BLaER1 (cell line): Measurements from ENCODE around the gene MAP2K6.
A peak's percentile ranks its signal among the peaks of the same experiment; 100 is the strongest.

Experiments used
- H3K27ac ChIP-seq: shearing (Covaris generic); formaldehyde crosslinking; 2 replicates; pipeline ENCODE4 v1.8.1; 2022
- H3K27me3 ChIP-seq: shearing (Covaris generic); formaldehyde crosslinking; 2 replicates; pipeline ENCODE4 v1.8.1; 2022
- H3K36me3 ChIP-seq: shearing (Covaris generic); formaldehyde crosslinking; 2 replicates; pipeline ENCODE4 v1.8.1; 2022
- H3K4me1 ChIP-seq: shearing (Covaris generic); formaldehyde crosslinking; 2 replicates; pipeline ENCODE4 v1.8.1; 2022
- H3K4me2 ChIP-seq: shearing (Covaris generic); formaldehyde crosslinking; 2 replicates; pipeline ENCODE4 v1.8.1; 2022
- H3K4me3 ChIP-seq: shearing (Covaris generic); formaldehyde crosslinking; 2 replicates; pipeline ENCODE4 v1.8.1; 2022
- H3K9ac ChIP-seq: shearing (Covaris generic); formaldehyde crosslinking; 2 replicates; pipeline ENCODE4 v1.8.1; 2022
- H3K9me3 ChIP-seq: shearing (Covaris generic); formaldehyde crosslinking; 2 replicates; pipeline ENCODE4 v1.8.1; 2022
- H4K20me1 ChIP-seq: shearing (Covaris generic); formaldehyde crosslinking; 2 replicates; pipeline ENCODE4 v1.8.1; 2022
- Cebpa-rat ChIP-seq: shearing (Covaris generic); IDR thresholded peaks from 2 replicates; pipeline ENCODE4 v1.8.1; 2022

The MAP2K6 gene

DNA sequence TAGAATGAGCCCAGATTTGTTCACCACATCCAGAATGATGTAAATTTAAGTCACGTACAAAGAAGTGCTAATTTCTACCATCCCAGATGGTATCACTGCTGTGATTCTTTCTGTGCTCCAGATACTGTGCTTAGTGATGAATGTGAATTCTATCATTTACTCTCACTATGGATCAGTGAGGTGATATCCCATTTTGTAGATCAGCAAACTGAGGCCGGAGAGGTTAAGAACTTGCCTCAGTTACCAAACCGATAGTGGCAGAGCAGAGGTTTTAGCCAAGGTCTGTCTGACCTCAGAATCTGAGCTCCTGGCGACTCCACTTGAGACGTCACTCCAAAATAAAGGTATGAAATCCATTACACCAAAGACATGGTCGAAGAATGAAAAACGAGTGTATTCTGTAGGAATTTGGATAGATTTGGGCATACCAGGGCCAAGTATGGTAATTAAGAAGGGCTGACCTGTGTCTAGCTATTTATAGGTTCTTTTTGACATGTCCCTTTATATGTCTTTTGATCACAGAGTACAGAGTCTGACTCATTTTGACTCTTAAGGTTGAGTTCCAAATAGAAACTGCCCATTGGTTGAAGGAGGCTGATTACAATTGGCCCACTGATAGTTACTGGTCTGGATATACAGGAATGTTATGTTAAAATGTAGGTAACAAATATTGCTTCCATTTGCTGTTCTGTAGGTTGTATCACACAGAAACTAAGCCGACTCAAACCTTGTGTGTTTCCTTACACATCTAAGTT is 10.0 kb downstream of the MAP2K6 start:
- Histone ChIP-seq H3K9me3 (peaks cover 16% of the 10 kb centered on the region), H3K4me2 (0 out of 2 replicates have a peak overlapping the region, but pooled peaks have one; percentile 61), H3K36me3 (peaks cover 7% of the 10 kb centered on the region; the same call in 1 of the 2 replicates), H3K27ac (no peak overlapping the region), H3K4me1 (peaks cover 24% of the 10 kb centered on the region), H3K9ac (no peak overlapping the region), H3K4me3 (no peak overlapping the region), H3K27me3 (no peaks in the 10 kb centered on the region), H4K20me1 (no peaks in the 10 kb centered on the region)
- TF ChIP-seq Cebpa-rat = no peak

DNA sequence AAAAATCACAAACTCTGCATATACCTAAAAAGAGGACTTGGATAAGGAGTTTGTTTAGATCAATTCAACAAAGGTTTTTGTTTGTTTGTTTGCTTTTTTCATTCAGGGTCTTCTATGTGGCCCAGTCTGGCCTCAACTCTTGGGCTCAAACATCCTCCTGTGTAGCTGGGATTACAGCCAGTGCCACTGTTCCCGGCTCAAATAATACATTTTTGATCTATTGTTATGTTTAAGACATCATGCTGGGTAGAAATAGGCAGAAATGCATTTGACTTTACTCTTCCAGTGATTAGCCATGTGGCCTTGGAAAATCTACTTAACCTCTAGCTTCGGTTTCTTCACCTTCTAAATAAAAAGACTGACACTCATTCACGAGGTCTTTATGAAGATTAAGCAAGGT is 11.5 kb downstream of the MAP2K6 start:
- Histone ChIP-seq H3K27ac (no peak overlapping the region), H3K4me1 (peaks cover 24% of the 10 kb centered on the region), H4K20me1 (no peaks in the 10 kb centered on the region)

DNA sequence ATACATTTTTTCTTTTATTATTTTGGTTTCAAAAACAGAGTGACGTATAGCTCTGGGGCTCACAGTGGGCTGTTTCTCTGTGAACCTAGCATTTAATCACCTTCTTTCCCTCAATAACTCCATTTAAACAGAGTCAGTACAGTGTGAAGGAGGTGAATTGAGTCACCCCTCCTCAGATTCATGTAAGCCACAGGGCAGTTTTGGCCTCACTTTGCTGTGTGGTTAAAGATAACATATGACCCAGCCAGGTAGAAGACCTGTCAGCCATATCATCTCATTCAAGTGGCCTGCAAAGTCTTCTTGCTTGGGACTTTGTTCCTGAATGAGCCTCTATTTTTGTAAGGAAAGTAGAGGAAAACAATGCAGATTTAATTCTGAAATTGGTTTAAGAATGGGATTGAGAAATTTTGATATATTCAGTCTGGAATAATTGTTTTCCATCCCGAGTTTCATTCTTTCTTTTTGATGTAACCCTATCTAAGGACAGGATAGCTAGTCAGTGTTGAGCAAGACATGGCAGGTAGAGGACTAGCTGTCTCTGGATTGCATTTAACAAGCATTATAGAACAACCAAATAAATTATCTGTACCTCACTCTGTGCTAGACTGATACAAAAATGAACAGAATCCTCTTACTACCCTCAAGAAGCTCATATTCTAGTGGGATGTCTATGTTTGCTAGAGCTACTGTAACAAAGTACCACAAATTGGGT is 13.1 kb downstream of the MAP2K6 start:
- no peaks in the 10 kb centered on the region for H3K27me3 ChIP-seq
- H3K4me3 ChIP-seq = no peak overlapping the region
- no peak overlapping the region for H3K9ac ChIP-seq
- no peak overlapping the region for H3K4me2 ChIP-seq
- H3K27ac ChIP-seq = no peak overlapping the region
- no peaks in the 10 kb centered on the region for H4K20me1 ChIP-seq
- peaks cover 24% of the 10 kb centered on the region for H3K4me1 ChIP-seq
- 0 out of 2 replicates have a peak, but pooled peaks cover 1% of the 10 kb centered on the region for H3K36me3 ChIP-seq
- peaks cover 4% of the 10 kb centered on the region for H3K9me3 ChIP-seq
- no peak for TF ChIP-seq Cebpa-rat

More for the DNA sequence above, 11.5 kb downstream of the MAP2K6 start:
- Histone ChIP-seq H3K9ac (no peak overlapping the region), H3K27me3 (no peaks in the 10 kb centered on the region), H3K9me3 (peaks cover 16% of the 10 kb centered on the region), H3K36me3 (peaks cover 7% of the 10 kb centered on the region; the same call in 1 of the 2 replicates), H3K4me2 (no peak overlapping the region), H3K4me3 (no peak overlapping the region)
- TF ChIP-seq Cebpa-rat = no peak

DNA sequence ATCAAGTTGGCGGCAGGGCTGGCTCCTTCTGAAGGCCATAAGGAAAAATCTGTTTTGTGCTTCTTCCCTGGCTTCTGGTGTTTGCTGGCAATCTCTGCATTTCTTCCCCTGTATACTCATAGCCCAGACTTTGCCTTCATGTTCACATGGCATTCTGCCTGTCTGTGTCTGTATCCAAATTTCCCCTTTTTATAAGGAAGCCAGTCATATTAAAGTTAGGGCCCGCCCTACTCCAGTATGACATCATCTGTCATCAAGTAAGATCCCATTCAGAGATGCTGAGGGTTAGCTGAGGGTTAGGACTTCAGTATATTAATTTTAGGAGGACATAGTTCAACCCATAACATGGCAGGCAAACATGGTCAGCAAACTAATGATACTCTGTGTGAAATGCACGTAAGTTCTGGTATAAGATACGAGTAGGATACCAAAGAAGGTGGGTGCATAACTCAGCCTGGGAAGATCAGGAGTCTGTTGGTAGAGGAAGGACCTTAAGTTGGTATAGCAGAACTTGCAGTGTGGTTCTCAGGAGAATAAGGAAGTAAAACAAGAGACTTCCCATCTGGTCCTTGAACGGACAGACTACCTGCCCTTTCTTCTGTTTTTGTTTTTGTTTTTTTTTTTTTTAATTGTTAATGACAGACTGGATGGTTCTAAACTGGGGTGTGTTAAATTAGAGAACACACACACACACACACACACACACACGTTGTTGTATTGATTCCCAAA is 13.9 kb downstream of the MAP2K6 start:
- Histone ChIP-seq H3K4me2 (no peak overlapping the region), H3K27ac (no peak overlapping the region)

DNA sequence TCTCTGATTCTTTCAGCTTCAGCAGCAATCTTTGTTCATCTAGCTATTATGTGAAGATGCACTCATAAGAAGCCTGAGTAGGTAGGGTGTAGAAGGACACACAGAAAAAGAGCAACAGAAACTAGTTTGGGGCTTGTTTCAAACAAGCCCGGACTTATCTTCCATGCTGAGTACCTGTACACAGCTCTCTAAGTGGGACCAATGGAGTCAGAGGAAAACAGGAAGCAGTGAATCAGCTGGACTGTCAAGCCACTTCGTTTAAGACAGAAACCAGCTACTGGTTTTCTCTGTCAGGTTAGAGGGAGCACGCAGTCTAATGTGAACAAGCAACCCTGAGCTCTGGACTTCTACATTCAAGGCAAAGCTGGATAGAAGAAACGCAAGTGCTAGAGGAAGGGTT is 16.0 kb downstream of the MAP2K6 start:
- Histone ChIP-seq H4K20me1 (no peaks in the 10 kb centered on the region), H3K36me3 (peaks cover 7% of the 10 kb centered on the region; the same call in 1 of the 2 replicates), H3K9me3 (no peaks in the 10 kb centered on the region), H3K4me2 (no peak overlapping the region), H3K9ac (no peak overlapping the region), H3K27ac (no peak overlapping the region), H3K4me3 (no peak overlapping the region), H3K27me3 (no peaks in the 10 kb centered on the region), H3K4me1 (0 out of 2 replicates have a peak, but pooled peaks cover 7% of the 10 kb centered on the region)
- no peak for TF ChIP-seq Cebpa-rat

More for the DNA sequence above, 13.9 kb downstream of the MAP2K6 start:
- no peak overlapping the region for H3K4me3 ChIP-seq
- H3K36me3 ChIP-seq = peaks cover 5% of the 10 kb centered on the region; the same call in 1 of the 2 replicates
- no peak overlapping the region for H3K9ac ChIP-seq
- H3K27me3 ChIP-seq = no peaks in the 10 kb centered on the region
- H4K20me1 ChIP-seq = no peaks in the 10 kb centered on the region
- H3K9me3 ChIP-seq = no peaks in the 10 kb centered on the region
- peaks cover 18% of the 10 kb centered on the region for H3K4me1 ChIP-seq
- no peak for TF ChIP-seq Cebpa-rat

DNA sequence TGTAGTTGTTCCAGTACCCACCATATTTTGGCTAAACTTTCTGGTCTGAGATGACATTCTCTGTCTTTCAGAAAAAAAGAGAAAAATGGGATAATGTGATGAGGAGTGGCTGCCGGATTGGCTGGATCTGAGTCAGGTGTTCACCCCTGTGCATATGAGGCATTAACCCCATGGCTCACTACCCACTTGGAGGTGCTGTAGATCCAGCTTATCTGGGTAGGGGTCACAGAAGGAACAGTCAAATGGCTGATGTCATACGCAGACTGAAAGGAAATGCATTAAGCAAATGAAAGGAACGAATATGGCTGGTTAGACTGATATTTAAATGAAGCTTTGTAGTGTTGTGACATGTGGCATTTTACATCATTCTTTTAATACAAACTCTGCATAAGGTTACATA is 17.3 kb downstream of the MAP2K6 start:
- no peak overlapping the region for H3K4me3 ChIP-seq
- 0 out of 2 replicates have a peak, but pooled peaks cover 7% of the 10 kb centered on the region for H3K4me1 ChIP-seq
- H3K27ac ChIP-seq = no peak overlapping the region
- H3K4me2 ChIP-seq = no peak overlapping the region
- TF ChIP-seq Cebpa-rat = no peak
- H3K9ac ChIP-seq = no peak overlapping the region
- H3K9me3 ChIP-seq = no peaks in the 10 kb centered on the region
- H3K27me3 ChIP-seq = no peaks in the 10 kb centered on the region
- peaks cover 7% of the 10 kb centered on the region; the same call in 1 of the 2 replicates for H3K36me3 ChIP-seq
- H4K20me1 ChIP-seq = no peaks in the 10 kb centered on the region

DNA sequence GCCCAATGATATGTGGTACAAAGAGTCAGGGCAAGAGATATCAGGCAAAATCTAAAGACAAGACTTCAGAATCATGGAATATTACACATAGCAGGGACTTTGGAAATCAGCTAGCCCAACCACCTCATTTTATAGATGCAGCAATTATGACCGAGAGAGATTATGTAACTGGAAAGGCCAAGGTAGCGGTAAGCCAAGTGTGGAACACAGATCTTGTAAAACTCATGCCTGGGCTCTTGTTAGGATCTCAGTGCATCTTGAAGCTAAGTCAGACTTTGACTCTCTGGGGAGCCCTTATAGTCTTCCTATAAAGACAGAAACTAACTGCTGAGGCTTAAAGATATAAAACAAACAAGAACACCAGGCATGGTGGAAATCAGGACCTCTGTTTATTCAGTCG is 18.6 kb downstream of the MAP2K6 start:
- H3K4me3 ChIP-seq = no peak overlapping the region
- H3K27ac ChIP-seq = no peak overlapping the region
- no peaks in the 10 kb centered on the region for H4K20me1 ChIP-seq
- H3K27me3 ChIP-seq = no peaks in the 10 kb centered on the region
- no peak overlapping the region for H3K9ac ChIP-seq
- 0 out of 2 replicates have a peak, but pooled peaks cover 5% of the 10 kb centered on the region for H3K4me1 ChIP-seq
- no peak overlapping the region for H3K4me2 ChIP-seq
- H3K36me3 ChIP-seq = peaks cover 7% of the 10 kb centered on the region; the same call in 1 of the 2 replicates
- no peak for TF ChIP-seq Cebpa-rat
- no peaks in the 10 kb centered on the region for H3K9me3 ChIP-seq

DNA sequence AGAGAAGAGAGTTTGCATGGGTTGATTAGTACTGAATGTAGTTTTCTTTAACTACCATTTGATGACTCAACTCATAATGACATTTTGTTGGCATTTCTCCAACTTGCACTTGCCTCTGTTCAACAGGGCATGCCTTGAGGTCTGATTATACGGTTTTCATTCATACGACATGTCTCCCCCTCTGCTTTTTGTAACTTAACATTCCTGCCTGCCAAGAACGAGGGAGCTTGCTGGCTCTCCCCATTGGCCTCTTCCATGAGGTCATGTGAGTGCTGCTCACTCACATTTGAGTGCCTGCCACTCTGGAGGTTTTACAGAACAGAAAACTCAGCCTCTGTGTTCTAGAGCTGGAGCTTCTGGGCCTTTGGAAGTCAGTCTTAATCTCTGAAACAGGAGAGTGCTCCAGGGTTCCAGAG is 19.7 kb downstream of the MAP2K6 start:
- TF ChIP-seq Cebpa-rat = no peak
- Histone ChIP-seq H3K36me3 (peaks cover 7% of the 10 kb centered on the region; the same call in 1 of the 2 replicates), H3K4me1 (no peaks in the 10 kb centered on the region), H3K9me3 (no peaks in the 10 kb centered on the region), H4K20me1 (no peaks in the 10 kb centered on the region), H3K4me3 (no peak overlapping the region), H3K27me3 (no peaks in the 10 kb centered on the region), H3K9ac (no peak overlapping the region), H3K4me2 (no peak overlapping the region), H3K27ac (no peak overlapping the region)

DNA sequence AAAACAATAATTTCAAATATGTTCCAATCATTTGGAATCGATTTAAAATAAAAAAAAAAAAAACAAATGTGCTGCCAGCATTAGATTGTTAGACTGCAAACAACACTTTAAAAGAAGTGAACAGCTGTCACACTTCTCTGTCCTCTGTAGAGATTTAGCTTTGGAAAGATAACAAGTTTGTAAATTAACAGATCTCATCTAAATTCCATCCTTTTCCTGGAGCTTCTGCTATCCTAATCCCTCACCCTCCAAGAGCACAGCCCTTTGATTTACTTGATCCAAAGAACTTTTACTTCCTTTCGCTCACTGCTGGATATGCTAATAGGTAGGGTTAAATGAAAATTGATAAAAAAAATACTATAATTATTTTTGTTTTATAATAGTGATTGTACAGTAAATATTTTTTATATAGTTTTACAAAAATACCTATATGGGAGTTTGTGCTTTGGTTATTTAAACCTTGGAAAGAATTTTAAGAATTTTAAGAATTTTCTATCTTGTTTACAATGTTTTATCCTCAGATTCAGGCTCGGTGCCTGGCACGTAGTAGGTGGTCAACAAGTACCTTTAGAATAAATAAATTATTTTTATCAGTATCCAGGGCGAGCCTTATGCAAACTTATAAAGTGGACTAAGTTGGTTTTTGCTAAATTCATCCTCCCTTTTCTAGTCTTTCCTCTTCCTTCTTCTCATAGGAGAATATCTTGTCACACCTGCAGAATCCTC is 21.6 kb downstream of the MAP2K6 start:
- H3K27ac ChIP-seq = no peak overlapping the region
- H3K4me2 ChIP-seq = no peak overlapping the region
- H4K20me1 ChIP-seq = no peaks in the 10 kb centered on the region
- peaks cover 10% of the 10 kb centered on the region; the same call in 1 of the 2 replicates for H3K9me3 ChIP-seq
- H3K4me1 ChIP-seq = no peaks in the 10 kb centered on the region
- no peak overlapping the region for H3K4me3 ChIP-seq
- peaks cover 7% of the 10 kb centered on the region; the same call in 1 of the 2 replicates for H3K36me3 ChIP-seq
- no peaks in the 10 kb centered on the region for H3K27me3 ChIP-seq
- H3K9ac ChIP-seq = no peak overlapping the region
- TF ChIP-seq Cebpa-rat = no peak
